ENCODE data around the gene MAGEA2.
"Not testable (repeated sequence)": the region's sequence is repeated elsewhere in the genome, so short reads cannot be mapped to it uniquely, and the experiment has no call there.

MAGEA2 gene

DNA sequence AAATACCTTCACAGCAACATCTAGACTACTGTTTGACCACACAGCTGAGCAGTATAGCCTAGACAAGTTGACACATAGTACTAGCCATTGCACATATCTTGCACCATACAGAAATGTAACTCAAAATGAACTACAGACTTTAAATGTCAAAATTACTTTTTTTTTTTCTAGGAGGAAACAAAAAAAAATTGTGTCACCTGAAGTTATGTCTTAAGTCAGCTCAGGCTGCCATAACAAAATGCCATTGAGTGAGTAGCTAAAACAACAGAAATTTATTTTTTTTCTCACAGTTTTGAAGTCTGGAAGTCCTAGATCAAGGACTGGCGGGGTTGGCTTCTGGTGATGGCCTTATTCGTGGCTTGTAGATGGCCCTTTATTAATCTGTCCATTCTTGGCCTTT lies 44.5 kb downstream of the MAGEA2 start, which contains the start of gene CSAG2:
CSAG2 (minus strand) TSS at position 101 of the 400 bp plus-strand sequence. CDS start 161 bp downstream, outside the sequence.
- not testable (repeated sequence) for DNase-seq (ENCODE audit: low spot score)

DNA sequence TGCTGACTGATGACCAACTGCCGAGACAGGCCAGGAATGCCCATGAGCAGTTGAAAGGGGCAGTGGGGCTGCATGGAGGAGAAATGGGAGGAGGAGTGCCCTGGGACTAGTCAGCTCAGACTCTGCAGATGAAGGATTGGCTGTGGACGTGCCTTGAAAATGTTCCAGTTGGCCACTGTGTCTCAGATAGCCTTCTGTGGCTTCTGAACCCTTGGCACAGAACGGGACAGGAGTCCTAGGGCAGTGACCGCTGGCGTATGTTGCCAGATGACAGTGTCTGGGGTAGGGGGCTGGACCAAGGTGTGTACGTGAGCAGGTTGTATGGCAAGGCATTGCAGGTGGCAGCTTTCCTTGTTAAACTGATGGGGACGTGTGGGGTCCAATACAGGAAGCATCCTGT lies 47.1 kb downstream of the MAGEA2 start:
- not testable (repeated sequence) for DNase-seq (ENCODE audit: low spot score)

DNA sequence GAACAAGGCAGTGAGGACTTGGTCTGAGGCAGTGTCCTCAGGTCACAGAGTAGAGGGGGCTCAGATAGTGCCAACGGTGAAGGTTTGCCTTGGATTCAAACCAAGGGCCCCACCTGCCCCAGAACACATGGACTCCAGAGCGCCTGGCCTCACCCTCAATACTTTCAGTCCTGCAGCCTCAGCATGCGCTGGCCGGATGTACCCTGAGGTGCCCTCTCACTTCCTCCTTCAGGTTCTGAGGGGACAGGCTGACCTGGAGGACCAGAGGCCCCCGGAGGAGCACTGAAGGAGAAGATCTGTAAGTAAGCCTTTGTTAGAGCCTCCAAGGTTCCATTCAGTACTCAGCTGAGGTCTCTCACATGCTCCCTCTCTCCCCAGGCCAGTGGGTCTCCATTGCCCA lies 53.3 kb downstream of the MAGEA2 start:
- DNase-seq (ENCODE audit: low spot score), result not testable (repeated sequence)

Data from RKO (cell line).